ENCODE results near the gene POLR3G.
A peak's percentile ranks its signal among the peaks of the same experiment; 100 is the strongest.

The POLR3G gene

GRCh38 chr5:90474235-90475107 lies at the start of gene POLR3G, which contains the start of gene MBLAC2:
TSS of gene POLR3G (plus strand) at chr5:90474864. CDS start at chr5:90485568, 10,704 bp downstream.
TSS of gene MBLAC2 (minus strand) at chr5:90474771. CDS start at chr5:90474292, 479 bp downstream.
- peak; percentile 80 for DNase-seq (ENCODE audit: low spot score)

GRCh38 chr5:90434116-90434714 lies 40.4 kb upstream of the POLR3G start:
- DNase-seq (ENCODE audit: low spot score): peak; percentile 17

- DNase-seq (ENCODE audit: low spot score): no peak
These were observed 37.0 kb upstream of the POLR3G start for GRCh38 chr5:90437663-90438062.

- DNase-seq (ENCODE audit: low spot score): no peak
These were observed 36.6 kb upstream of the POLR3G start for GRCh38 chr5:90438100-90438499.

- DNase-seq (ENCODE audit: low spot score): no peak
These were observed 34.0 kb upstream of the POLR3G start for GRCh38 chr5:90440644-90441043.

GRCh38 chr5:90446961-90447360 lies 27.7 kb upstream of the POLR3G start:
- DNase-seq (ENCODE audit: low spot score): no peak

- DNase-seq (ENCODE audit: low spot score): no peak
These were observed 13.4 kb upstream of the POLR3G start for GRCh38 chr5:90461288-90461687.

GRCh38 chr5:90472783-90473395 lies 1.8 kb upstream of the POLR3G start:
- no peak for DNase-seq (ENCODE audit: low spot score)

- DNase-seq (ENCODE audit: low spot score): peak; percentile 13
These were observed 1.0 kb upstream of the POLR3G start for GRCh38 chr5:90473396-90474234.

- DNase-seq (ENCODE audit: low spot score): no peak
These were observed 844 bp downstream of the POLR3G start for GRCh38 chr5:90475436-90475980.

- no peak for DNase-seq (ENCODE audit: low spot score)
These were observed 1.7 kb downstream of the POLR3G start for GRCh38 chr5:90476391-90476790.

GRCh38 chr5:90477073-90477472 lies 2.4 kb downstream of the POLR3G start:
- no peak for DNase-seq (ENCODE audit: low spot score)

GRCh38 chr5:90477621-90478215 lies 3.1 kb downstream of the POLR3G start:
- no peak for DNase-seq (ENCODE audit: low spot score)

GRCh38 chr5:90479611-90480385 lies 5.1 kb downstream of the POLR3G start:
- no peak for DNase-seq (ENCODE audit: low spot score)

GRCh38 chr5:90480699-90481098 lies 6.0 kb downstream of the POLR3G start:
- no peak for DNase-seq (ENCODE audit: low spot score)

- DNase-seq (ENCODE audit: low spot score): no peak
These were observed 8.5 kb downstream of the POLR3G start for GRCh38 chr5:90483206-90483605.

GRCh38 chr5:90484540-90484939 lies 9.9 kb downstream of the POLR3G start:
- no peak for DNase-seq (ENCODE audit: low spot score)

- no peak for DNase-seq (ENCODE audit: low spot score)
These were observed 14.1 kb downstream of the POLR3G start for GRCh38 chr5:90488791-90489190.

- DNase-seq (ENCODE audit: low spot score): no peak
These were observed 19.4 kb downstream of the POLR3G start for GRCh38 chr5:90494043-90494442.

- DNase-seq (ENCODE audit: low spot score): no peak
These were observed 20.5 kb downstream of the POLR3G start for GRCh38 chr5:90495146-90495545.

GRCh38 chr5:90503596-90503995 lies 28.9 kb downstream of the POLR3G start:
- no peak for DNase-seq (ENCODE audit: low spot score)
